IMR-90 (cell line): ENCODE results near the gene KRT36. TPM values are rescaled to one million over a fixed set of nuclear protein-coding genes. Genes with fewer than 3 reads are reported as not detected.

Experiments used
- ATAC-seq: fragments of 200-7000 bp; cut with Tn5 transposase; 2 replicates; pipeline ENCODE4 v1.9.1; 2020; ENCODE audit warnings: low read depth, mild to moderate bottlenecking, moderate library complexity
- BruUV-seq: library from RNA; stranded (reverse); fragments of 400-500 nt; replicated peaks from 2 replicates; lab custom pipeline; 2021; lab: Mats Ljungman, UMichigan
- CTCF ChIA-PET: fragments of 300-600 bp; formaldehyde crosslinking; extraction: SDS; loops from one replicate; lab custom pipeline; 2021; ENCODE audit warnings: antibody characterized with exemption; lab: Yijun Ruan, JAX
- POLR2A ChIA-PET: fragments of 300-600 bp; sonication (Branson Sonifier 250); formaldehyde crosslinking; loops from one replicate; lab custom pipeline; 2022; ENCODE audit warnings: antibody characterized with exemption; ENCODE audit not compliant: unreplicated experiment; lab: Charles Lee
- DNase-seq: peaks from one replicate; pipeline ENCODE4 v3.0.0; 2013
- H2AFZ ChIP-seq: replicated peaks from 2 replicates; pipeline ENCODE3; 2013; ENCODE audit warnings: low read length, mild to moderate bottlenecking; ENCODE audit not compliant: poor library complexity
- H2AK5ac ChIP-seq: 2 replicates; pipeline ENCODE4 v1.6.1; 2013; ENCODE audit warnings: low read depth, low read length, inconsistent platforms
- H2AK9ac ChIP-seq: replicated peaks from 2 replicates; pipeline ENCODE3; 2013; ENCODE audit warnings: mild to moderate bottlenecking, low read depth, low read length, moderate library complexity; ENCODE audit not compliant: poor library complexity
- H2BK120ac ChIP-seq: 2 replicates; pipeline ENCODE4 v1.6.1; 2013; ENCODE audit warnings: low read depth, low read length, inconsistent platforms
- H2BK15ac ChIP-seq: 3 replicates; pipeline ENCODE4 v1.6.1; 2013; ENCODE audit warnings: low read depth, low read length, inconsistent platforms
- H2BK20ac ChIP-seq: 2 replicates; pipeline ENCODE4 v1.6.1; 2013; ENCODE audit warnings: low read depth, mild to moderate bottlenecking, inconsistent platforms, low read length, moderate library complexity
- H2BK5ac ChIP-seq: 2 replicates; pipeline ENCODE4 v1.6.1; 2013; ENCODE audit warnings: mild to moderate bottlenecking, low read depth, low read length, inconsistent platforms; ENCODE audit not compliant: poor library complexity, severe bottlenecking
- H3K14ac ChIP-seq: replicated peaks from 2 replicates; pipeline ENCODE4 v1.6.1; 2013; ENCODE audit warnings: low read depth, low read length, inconsistent platforms
- H3K18ac ChIP-seq: 2 replicates; pipeline ENCODE4 v1.6.1; 2013; ENCODE audit warnings: low read depth, low read length, control low read depth
- H3K23ac ChIP-seq: 2 replicates; pipeline ENCODE4 v1.6.1; 2013; ENCODE audit warnings: low read depth, low read length, inconsistent platforms
- H3K27ac ChIP-seq: 2 replicates; pipeline ENCODE4 v1.5.1; 2013; ENCODE audit warnings: mild to moderate bottlenecking, control low read depth, low read length; ENCODE audit not compliant: insufficient read depth
- H3K27me3 ChIP-seq: 2 replicates; pipeline ENCODE4 v1.6.1; 2013; ENCODE audit warnings: low read length; ENCODE audit not compliant: control insufficient read depth, insufficient read depth
- H3K36me3 ChIP-seq: 2 replicates; pipeline ENCODE4 v1.6.1; 2013; ENCODE audit warnings: low read length, mixed read lengths; ENCODE audit not compliant: control insufficient read depth, insufficient read depth
- H3K4ac ChIP-seq: 2 replicates; pipeline ENCODE4 v1.6.1; 2013; ENCODE audit warnings: low read depth, low read length, inconsistent platforms
- H3K4me1 ChIP-seq: 2 replicates; pipeline ENCODE4 v1.6.1; 2013; ENCODE audit warnings: low read length, mixed read lengths; ENCODE audit not compliant: control insufficient read depth, insufficient read depth
- H3K4me2 ChIP-seq: 2 replicates; pipeline ENCODE4 v1.6.1; 2013; ENCODE audit warnings: low read depth, mild to moderate bottlenecking, control low read depth, low read length, moderate library complexity
- H3K4me3 ChIP-seq: 2 replicates; pipeline ENCODE4 v1.5.1; 2013; ENCODE audit warnings: low read depth, mild to moderate bottlenecking, control low read depth, low read length, moderate library complexity; ENCODE audit not compliant: insufficient read depth
- H3K56ac ChIP-seq: 2 replicates; pipeline ENCODE4 v1.6.1; 2013; ENCODE audit warnings: low read length, inconsistent platforms; ENCODE audit not compliant: insufficient read depth; ENCODE audit errors: extremely low read depth
- H3K79me1 ChIP-seq, 2 experiments: 2 replicates each; pipeline ENCODE4 v1.6.1; 2013; ENCODE audit warnings: low read length in 2 of 2, inconsistent platforms in 1 of 2, low read depth in 1 of 2
- H3K9ac ChIP-seq: 2 replicates; pipeline ENCODE4 v1.6.1; 2013; ENCODE audit warnings: low read depth, low read length, control low read depth
- H3K9me1 ChIP-seq: 2 replicates; pipeline ENCODE4 v1.6.1; 2013; ENCODE audit warnings: low read length, inconsistent platforms; ENCODE audit not compliant: insufficient read depth
- H3K9me3 ChIP-seq: 2 replicates; pipeline ENCODE4 v1.6.1; 2013; ENCODE audit warnings: low read length; ENCODE audit not compliant: control insufficient read depth, insufficient read depth
- H4K20me1 ChIP-seq: 2 replicates; pipeline ENCODE4 v1.6.1; 2013; ENCODE audit warnings: low read length, inconsistent platforms; ENCODE audit not compliant: insufficient read depth
- H4K5ac ChIP-seq: 2 replicates; pipeline ENCODE4 v1.6.1; 2013; ENCODE audit warnings: mild to moderate bottlenecking, low read depth, low read length, control low read depth
- H4K8ac ChIP-seq, 2 experiments: 2 replicates each; pipeline ENCODE4 v1.6.1; 2013; ENCODE audit warnings: low read depth in 2 of 2, low read length in 2 of 2, control low read depth in 1 of 2, inconsistent platforms in 1 of 2
- H4K91ac ChIP-seq: 2 replicates; pipeline ENCODE4 v1.6.1; 2013; ENCODE audit warnings: low read depth, low read length, inconsistent platforms; ENCODE audit not compliant: insufficient read depth
- BHLHE40 ChIP-seq: fragments of 150-350 bp; IDR thresholded peaks from 2 replicates; pipeline ENCODE4 v1.6.1; 2016; ENCODE audit warnings: mild to moderate bottlenecking, low read depth, low read length
- WGBS, 2 experiments: methylation state at CpG; one replicate each; pipeline versions ENCODE4 v1.1.5 to v1.1.7; 2013; ENCODE audit warnings: missing lambda C conversion rate in 2 of 2; ENCODE audit not compliant: insufficient read length in 1 of 2; ENCODE audit errors: extremely low coverage in 2 of 2; 5-methylcytosine and 5-hydroxymethylcytosine counted together
- dilution Hi-C: fragments of 300-500 bp; cut with HindIII; formaldehyde crosslinking; loops from one replicate; pipeline ENCODE4 v1.14.3; 2018; ENCODE audit warnings: low sequenced_read_pairs; ENCODE audit not compliant: unreplicated experiment
- in situ Hi-C: fragments of 300-500 bp; cut with MboI; formaldehyde crosslinking; loops from 3 replicates; pipeline ENCODE4 v1.14.3; 2019; ENCODE audit warnings: low sequenced_read_pairs, inconsistent platforms, mixed read lengths
- intact Hi-C: fragments of 100-400 bp; cut with micrococcal nuclease; formaldehyde crosslinking; loops from 2 replicates; pipeline ENCODE4 v1.10.0; 2022
- polyA plus RNA-seq, 3 experiments: library from polyadenylated mRNA; depleted of rRNA; stranded (reverse); fragments of >200 nt; gene quantifications; 2 replicates each; pipeline ENCODE4 v1.2.3, GENCODE V29; 2012; ENCODE audit warnings: low replicate concordance in 1 of 3
- total RNA-seq: library from RNA; depleted of rRNA; stranded (reverse); fragments of >200 nt; gene quantifications from 2 replicates; pipeline ENCODE4 v1.2.3, GENCODE V29; 2012

Gene KRT36
- total and polyA plus RNA-seq, 2 of the 4 experiments (the other 2 are of a cell fraction) = not detected

GRCh38 chr17:41522301-41523224, 32.9 kb upstream of the KRT36 start:
- peak overlapping the region; percentile 93 for H3K4ac ChIP-seq
- H3K36me3 ChIP-seq = no peaks in the 10 kb centered on the region
- no peaks in the 10 kb centered on the region for H4K20me1 ChIP-seq
- intact Hi-C loops (no loop called here), dilution Hi-C loops (no loop called here), in situ Hi-C loops (no loop called here)
- WGBS, 2 experiments = no CpG with 5 or more reads among the region's 12 CpGs
- H2BK5ac ChIP-seq = peak overlapping the region; percentile 93
- ChIA-PET CTCF (interaction anchor here (0.6 kb wide), 1 partner anchor 140 kb away, joined by 3 read pairs; no protein-coding TSS in a partner anchor), POLR2A (no interaction called here)
- peak overlapping the region; percentile 40; the same call in 1 of the 2 replicates for H3K23ac ChIP-seq
- no peak overlapping the region for H3K4me3 ChIP-seq
- peak overlapping the region; percentile 88; the same call in 1 of the 2 replicates for H4K5ac ChIP-seq
- H2AK9ac ChIP-seq = peak overlapping the region; percentile 98
- no TSS peak for BruUV-seq
- peak overlapping the region; percentile 79 for H2AFZ ChIP-seq
- H2BK20ac ChIP-seq = peak overlapping the region; percentile 98
- H2BK120ac ChIP-seq = peak overlapping the region; percentile 96
- peaks cover 27% of the 10 kb centered on the region for H3K4me1 ChIP-seq
- peak overlapping the region; percentile 48; the same call in 1 of the 2 replicates for H3K56ac ChIP-seq
- no peak overlapping the region; the same call in 1 of the 2 replicates for H3K9ac ChIP-seq
- ATAC-seq = no peak
- peak overlapping the region; percentile 96 for H3K14ac ChIP-seq
- H3K9me3 ChIP-seq = no peaks in the 10 kb centered on the region
- peak overlapping the region; percentile 46 to 86 for H4K8ac ChIP-seq
- peak overlapping the region; percentile 61; the same call in 1 of the 2 replicates for H3K27ac ChIP-seq
- DNase-seq = no peak
- peak overlapping the region; percentile 100; the same call in 2 of the 3 replicates for H2BK15ac ChIP-seq
- H3K18ac ChIP-seq = peak overlapping the region; percentile 63; the same call in 1 of the 2 replicates
- peak overlapping the region; percentile 98 for H2AK5ac ChIP-seq
- TF ChIP-seq BHLHE40 = no peak
- peak overlapping the region; percentile 73 for H4K91ac ChIP-seq
- H3K79me1 ChIP-seq = peaks cover 0 to 4% of the 10 kb centered on the region in 2 experiments; a peak in 1 of 4 replicates
- H3K27me3 ChIP-seq = peaks cover under 1% of the 10 kb centered on the region; the same call in 1 of the 2 replicates
- H3K9me1 ChIP-seq = peaks cover 8% of the 10 kb centered on the region; the same call in 1 of the 2 replicates
- H3K4me2 ChIP-seq = no peak overlapping the region
